ENCODE measurements around the gene FAM193B. TPM values are rescaled to one million over a fixed set of nuclear protein-coding genes. Genes with fewer than 3 reads are reported as not detected.

Gene FAM193B
- total and polyA plus RNA-seq, 2 of the 13 experiments (the other 11 are each of a cell fraction or from before 2014, with no cell fraction given), result 21.2 to 40.9 TPM

DNA sequence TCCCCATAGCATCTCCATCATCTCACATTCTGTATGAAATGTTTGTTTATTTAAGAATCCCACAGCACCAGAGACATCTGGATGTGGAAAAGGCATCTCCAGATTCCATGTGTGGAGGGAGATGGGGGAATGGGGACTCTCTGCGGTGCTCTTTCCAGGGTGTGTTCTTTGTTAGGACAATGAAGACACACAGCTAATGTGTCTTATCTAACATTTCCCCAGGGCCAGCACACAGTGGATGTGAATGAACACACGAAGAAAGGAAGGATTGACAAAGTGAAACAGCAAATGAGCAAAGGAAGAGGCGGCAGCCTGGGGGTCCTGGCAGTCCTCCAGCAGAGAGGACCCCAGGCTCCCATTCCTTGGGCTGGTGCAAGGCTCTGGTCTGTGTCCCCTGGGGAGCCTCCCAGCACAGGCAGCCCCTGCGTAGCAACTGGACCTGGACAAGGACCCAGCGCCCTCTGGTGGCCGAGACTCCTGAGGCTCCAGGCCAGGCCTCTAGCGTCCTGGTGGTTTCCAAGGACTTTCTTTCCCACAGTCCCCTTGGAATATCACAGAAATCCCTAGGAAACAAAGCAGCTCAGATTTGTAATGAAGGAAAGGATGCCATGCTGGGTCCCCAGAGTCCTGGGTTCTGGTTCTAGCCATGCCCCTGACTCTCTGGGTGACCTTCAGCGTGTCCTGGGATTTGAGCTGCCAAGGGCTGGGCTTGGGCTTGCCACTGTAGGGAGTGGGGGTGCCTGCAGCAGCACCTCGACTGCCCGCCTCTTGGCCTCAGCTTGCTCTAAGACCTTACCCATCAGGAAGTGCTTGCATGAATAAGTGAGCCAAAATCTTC is 53.5 kb downstream of the FAM193B start (continued):
- TF ChIP-seq, protein P1, sequence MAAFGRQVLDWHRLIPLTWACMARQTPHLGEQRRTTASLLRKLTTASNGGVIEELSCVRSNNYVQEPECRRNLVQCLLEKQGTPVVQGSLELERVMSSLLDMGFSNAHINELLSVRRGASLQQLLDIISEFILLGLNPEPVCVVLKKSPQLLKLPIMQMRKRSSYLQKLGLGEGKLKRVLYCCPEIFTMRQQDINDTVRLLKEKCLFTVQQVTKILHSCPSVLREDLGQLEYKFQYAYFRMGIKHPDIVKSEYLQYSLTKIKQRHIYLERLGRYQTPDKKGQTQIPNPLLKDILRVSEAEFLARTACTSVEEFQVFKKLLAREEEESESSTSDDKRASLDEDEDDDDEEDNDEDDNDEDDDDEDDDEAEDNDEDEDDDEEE (CRISPR knock-in tag; IDR thresholded peaks at IDR 0.05), result no peak
- TF ChIP-seq RFX5 (IDR thresholded peaks at IDR 0.05; ENCODE audit: low read depth, low read length), result peak; percentile 34; the same call in 1 of the 2 replicates
- no peak for TF ChIP-seq CHCHD3 (CRISPR knock-in tag; IDR thresholded peaks at IDR 0.05)
- TF ChIP-seq, protein P2, sequence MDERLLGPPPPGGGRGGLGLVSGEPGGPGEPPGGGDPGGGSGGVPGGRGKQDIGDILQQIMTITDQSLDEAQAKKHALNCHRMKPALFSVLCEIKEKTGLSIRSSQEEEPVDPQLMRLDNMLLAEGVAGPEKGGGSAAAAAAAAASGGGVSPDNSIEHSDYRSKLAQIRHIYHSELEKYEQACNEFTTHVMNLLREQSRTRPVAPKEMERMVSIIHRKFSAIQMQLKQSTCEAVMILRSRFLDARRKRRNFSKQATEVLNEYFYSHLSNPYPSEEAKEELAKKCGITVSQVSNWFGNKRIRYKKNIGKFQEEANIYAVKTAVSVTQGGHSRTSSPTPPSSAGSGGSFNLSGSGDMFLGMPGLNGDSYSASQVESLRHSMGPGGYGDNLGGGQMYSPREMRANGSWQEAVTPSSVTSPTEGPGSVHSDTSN (CRISPR knock-in tag; IDR thresholded peaks at IDR 0.05), result no peak
- no peak for TF ChIP-seq MATR3 (CRISPR knock-in tag; IDR thresholded peaks at IDR 0.05)
- no peak for TF ChIP-seq EHMT2 (IDR thresholded peaks at IDR 0.05; ENCODE audit: borderline replicate concordance, low read depth, low read length)
- TF ChIP-seq RARG (CRISPR knock-in tag; IDR thresholded peaks at IDR 0.05; ENCODE audit: low read depth), result no peak
- TF ChIP-seq, protein P3, sequence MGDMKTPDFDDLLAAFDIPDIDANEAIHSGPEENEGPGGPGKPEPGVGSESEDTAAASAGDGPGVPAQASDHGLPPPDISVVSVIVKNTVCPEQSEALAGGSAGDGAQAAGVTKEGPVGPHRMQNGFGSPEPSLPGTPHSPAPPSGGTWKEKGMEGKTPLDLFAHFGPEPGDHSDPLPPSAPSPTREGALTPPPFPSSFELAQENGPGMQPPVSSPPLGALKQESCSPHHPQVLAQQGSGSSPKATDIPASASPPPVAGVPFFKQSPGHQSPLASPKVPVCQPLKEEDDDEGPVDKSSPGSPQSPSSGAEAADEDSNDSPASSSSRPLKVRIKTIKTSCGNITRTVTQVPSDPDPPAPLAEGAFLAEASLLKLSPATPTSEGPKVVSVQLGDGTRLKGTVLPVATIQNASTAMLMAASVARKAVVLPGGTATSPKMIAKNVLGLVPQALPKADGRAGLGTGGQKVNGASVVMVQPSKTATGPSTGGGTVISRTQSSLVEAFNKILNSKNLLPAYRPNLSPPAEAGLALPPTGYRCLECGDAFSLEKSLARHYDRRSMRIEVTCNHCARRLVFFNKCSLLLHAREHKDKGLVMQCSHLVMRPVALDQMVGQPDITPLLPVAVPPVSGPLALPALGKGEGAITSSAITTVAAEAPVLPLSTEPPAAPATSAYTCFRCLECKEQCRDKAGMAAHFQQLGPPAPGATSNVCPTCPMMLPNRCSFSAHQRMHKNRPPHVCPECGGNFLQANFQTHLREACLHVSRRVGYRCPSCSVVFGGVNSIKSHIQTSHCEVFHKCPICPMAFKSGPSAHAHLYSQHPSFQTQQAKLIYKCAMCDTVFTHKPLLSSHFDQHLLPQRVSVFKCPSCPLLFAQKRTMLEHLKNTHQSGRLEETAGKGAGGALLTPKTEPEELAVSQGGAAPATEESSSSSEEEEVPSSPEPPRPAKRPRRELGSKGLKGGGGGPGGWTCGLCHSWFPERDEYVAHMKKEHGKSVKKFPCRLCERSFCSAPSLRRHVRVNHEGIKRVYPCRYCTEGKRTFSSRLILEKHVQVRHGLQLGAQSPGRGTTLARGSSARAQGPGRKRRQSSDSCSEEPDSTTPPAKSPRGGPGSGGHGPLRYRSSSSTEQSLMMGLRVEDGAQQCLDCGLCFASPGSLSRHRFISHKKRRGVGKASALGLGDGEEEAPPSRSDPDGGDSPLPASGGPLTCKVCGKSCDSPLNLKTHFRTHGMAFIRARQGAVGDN (CRISPR knock-in tag; IDR thresholded peaks at IDR 0.05), result peak; percentile 57
- TF ChIP-seq, protein P4, sequence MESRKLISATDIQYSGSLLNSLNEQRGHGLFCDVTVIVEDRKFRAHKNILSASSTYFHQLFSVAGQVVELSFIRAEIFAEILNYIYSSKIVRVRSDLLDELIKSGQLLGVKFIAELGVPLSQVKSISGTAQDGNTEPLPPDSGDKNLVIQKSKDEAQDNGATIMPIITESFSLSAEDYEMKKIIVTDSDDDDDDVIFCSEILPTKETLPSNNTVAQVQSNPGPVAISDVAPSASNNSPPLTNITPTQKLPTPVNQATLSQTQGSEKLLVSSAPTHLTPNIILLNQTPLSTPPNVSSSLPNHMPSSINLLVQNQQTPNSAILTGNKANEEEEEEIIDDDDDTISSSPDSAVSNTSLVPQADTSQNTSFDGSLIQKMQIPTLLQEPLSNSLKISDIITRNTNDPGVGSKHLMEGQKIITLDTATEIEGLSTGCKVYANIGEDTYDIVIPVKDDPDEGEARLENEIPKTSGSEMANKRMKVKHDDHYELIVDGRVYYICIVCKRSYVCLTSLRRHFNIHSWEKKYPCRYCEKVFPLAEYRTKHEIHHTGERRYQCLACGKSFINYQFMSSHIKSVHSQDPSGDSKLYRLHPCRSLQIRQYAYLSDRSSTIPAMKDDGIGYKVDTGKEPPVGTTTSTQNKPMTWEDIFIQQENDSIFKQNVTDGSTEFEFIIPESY (CRISPR knock-in tag; IDR thresholded peaks at IDR 0.05), result 0 out of 2 replicates have a peak, but pooled peaks have one; percentile 63
- no peak for TF ChIP-seq ZFP36 (IDR thresholded peaks at IDR 0.05; ENCODE audit: borderline replicate concordance, low read depth, low read length, partially characterized antibody)
- TF ChIP-seq ZFX (CRISPR knock-in tag; IDR thresholded peaks at IDR 0.05; ENCODE audit: low read depth), result peak; percentile 66
- TF ChIP-seq, protein P5, sequence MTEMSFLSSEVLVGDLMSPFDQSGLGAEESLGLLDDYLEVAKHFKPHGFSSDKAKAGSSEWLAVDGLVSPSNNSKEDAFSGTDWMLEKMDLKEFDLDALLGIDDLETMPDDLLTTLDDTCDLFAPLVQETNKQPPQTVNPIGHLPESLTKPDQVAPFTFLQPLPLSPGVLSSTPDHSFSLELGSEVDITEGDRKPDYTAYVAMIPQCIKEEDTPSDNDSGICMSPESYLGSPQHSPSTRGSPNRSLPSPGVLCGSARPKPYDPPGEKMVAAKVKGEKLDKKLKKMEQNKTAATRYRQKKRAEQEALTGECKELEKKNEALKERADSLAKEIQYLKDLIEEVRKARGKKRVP (CRISPR knock-in tag; IDR thresholded peaks at IDR 0.05), result no peak
- TF ChIP-seq, protein P6, sequence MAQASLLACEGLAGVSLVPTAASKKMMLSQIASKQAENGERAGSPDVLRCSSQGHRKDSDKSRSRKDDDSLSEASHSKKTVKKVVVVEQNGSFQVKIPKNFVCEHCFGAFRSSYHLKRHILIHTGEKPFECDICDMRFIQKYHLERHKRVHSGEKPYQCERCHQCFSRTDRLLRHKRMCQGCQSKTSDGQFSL (CRISPR knock-in tag; IDR thresholded peaks at IDR 0.05), result peak; percentile 67; the same call in 1 of the 2 replicates
- TF ChIP-seq, protein P7, sequence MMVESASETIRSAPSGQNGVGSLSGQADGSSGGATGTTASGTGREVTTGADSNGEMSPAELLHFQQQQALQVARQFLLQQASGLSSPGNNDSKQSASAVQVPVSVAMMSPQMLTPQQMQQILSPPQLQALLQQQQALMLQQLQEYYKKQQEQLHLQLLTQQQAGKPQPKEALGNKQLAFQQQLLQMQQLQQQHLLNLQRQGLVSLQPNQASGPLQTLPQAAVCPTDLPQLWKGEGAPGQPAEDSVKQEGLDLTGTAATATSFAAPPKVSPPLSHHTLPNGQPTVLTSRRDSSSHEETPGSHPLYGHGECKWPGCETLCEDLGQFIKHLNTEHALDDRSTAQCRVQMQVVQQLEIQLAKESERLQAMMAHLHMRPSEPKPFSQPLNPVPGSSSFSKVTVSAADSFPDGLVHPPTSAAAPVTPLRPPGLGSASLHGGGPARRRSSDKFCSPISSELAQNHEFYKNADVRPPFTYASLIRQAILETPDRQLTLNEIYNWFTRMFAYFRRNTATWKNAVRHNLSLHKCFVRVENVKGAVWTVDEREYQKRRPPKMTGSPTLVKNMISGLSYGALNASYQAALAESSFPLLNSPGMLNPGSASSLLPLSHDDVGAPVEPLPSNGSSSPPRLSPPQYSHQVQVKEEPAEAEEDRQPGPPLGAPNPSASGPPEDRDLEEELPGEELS (CRISPR knock-in tag; IDR thresholded peaks at IDR 0.05), result no peak
- 0 out of 2 replicates have a peak, but pooled peaks have one; percentile 40 for TF ChIP-seq ISL2 (CRISPR knock-in tag; IDR thresholded peaks at IDR 0.05)
